SU-DHL-6 (cell line): Measurements from ENCODE around the gene POLK.
"Not testable (repeated sequence)": the region's sequence is repeated elsewhere in the genome, so short reads cannot be mapped to it uniquely, and the experiment has no call there.

Source experiments
- CTCF ChIP-seq: fragments of 200-600 bp; sonication (generic); IDR thresholded peaks from one replicate; pipeline ENCODE4 v1.5.1; 2017; ENCODE audit warnings: antibody characterized with exemption, mild to moderate bottlenecking, low read length, moderate library complexity; ENCODE audit not compliant: insufficient read depth, poor library complexity, severe bottlenecking
- EZH2phosphoT487 ChIP-seq: fragments of 200-600 bp; sonication (generic), shearing (Covaris generic); conservative IDR thresholded peaks from 2 replicates; pipeline ENCODE4 v1.6.1; 2018; ENCODE audit warnings: mild to moderate bottlenecking, antibody characterized with exemption, low read length, moderate library complexity, mixed read lengths

GRCh38 chr5:75505112-75505511 is 6.6 kb upstream of the POLK start:
- not testable (repeated sequence) for TF ChIP-seq CTCF, EZH2phosphoT487
